Large intestine (tissue), 3 donors: ENCODE results near the gene PUM2. TPM values are rescaled to one million over a fixed set of nuclear protein-coding genes. Genes with fewer than 3 reads are reported as not detected.

ENCODE experiments used
- DNase-seq, 2 donors: peaks; one replicate each; pipeline versions ENCODE4 v3.0.0 to v3.0.0-alpha.2; 2013
- H3K27ac ChIP-seq: one replicate; pipeline ENCODE4 v1.5.1; 2013; ENCODE audit warnings: low read length
- H3K27me3 ChIP-seq: 2 replicates; pipeline ENCODE4 v1.6.1; 2013; ENCODE audit warnings: low read length; ENCODE audit not compliant: control insufficient read depth, insufficient read depth
- H3K36me3 ChIP-seq: 2 replicates; pipeline ENCODE4 v1.6.1; 2013; ENCODE audit warnings: low read length; ENCODE audit not compliant: control insufficient read depth, insufficient read depth
- H3K4me1 ChIP-seq: one replicate; pipeline ENCODE4 v1.6.1; 2013; ENCODE audit warnings: low read length; ENCODE audit not compliant: control insufficient read depth, insufficient read depth
- H3K4me3 ChIP-seq: one replicate; pipeline ENCODE4 v1.5.1; 2013; ENCODE audit warnings: low read length
- H3K9me3 ChIP-seq: one replicate; pipeline ENCODE4 v1.6.1; 2013; ENCODE audit warnings: mild to moderate bottlenecking, low read depth, low read length, moderate library complexity; ENCODE audit not compliant: control insufficient read depth
- WGBS: methylation state at CpG from one replicate; pipeline ENCODE4 v1.1.5; 2013; ENCODE audit warnings: low lambda C conversion rate; ENCODE audit not compliant: insufficient coverage; 5-methylcytosine and 5-hydroxymethylcytosine counted together
- polyA plus RNA-seq: library from polyadenylated mRNA; unstranded; fragments of 120-200 nt; gene quantifications from one replicate; pipeline ENCODE4 v1.2.1, GENCODE V29; 2013

PUM2 gene
- polyA plus RNA-seq, 1 donor, result 86.9 TPM

DNA sequence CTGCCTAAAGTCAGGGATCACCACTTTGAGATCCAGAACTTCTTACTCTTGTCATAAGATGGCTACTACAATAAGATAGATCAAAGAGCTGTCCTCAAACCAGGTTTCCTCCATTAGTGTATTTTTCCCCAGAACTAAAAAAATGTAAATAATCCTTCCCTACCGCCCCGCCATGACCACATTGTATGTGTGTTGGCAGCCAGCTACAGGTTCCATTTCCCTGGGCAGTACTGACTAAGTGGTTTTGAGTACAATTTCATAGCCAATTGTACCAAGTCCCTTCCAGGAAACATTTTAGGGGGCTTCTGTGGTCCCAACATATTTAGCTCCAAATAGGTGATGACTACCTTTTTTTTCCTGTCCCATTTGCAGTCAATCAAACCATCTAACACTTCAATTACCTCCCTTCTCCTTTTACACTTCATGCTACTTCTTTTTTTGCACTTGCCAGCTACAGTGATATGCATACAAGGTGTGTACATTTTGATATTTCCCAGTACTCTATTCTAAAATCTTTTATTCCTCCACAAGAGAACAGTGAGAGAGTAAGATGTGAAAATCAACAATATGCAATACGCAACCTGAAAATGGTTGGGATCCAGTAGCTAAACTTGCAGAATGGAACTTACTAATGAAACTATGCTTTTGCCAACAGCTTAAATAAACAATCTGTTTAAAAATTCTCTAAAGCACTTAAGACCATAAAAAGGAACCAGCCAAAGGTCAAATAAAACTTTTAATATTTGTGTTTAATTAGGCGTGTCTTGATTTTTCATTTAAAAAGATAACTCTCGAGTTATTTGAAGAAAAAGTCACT lies 3.9 kb downstream of the PUM2 start:
- Histone ChIP-seq H3K9me3 (no peaks in the 10 kb centered on the region), H3K4me1 (peaks cover 16% of the 10 kb centered on the region), H3K27ac (peak overlapping the region; percentile 26), H3K27me3 (no peaks in the 10 kb centered on the region), H3K36me3 (peaks cover 5% of the 10 kb centered on the region), H3K4me3 (no peak overlapping the region)
- no peak for DNase-seq
- 4% methylated on average over 3 of the region's 5 CpGs for WGBS

GRCh38 chr2:20343128-20343527 lies 7.5 kb downstream of the PUM2 start:
- DNase-seq, result no peak
- Histone ChIP-seq H3K36me3 (peaks cover 7% of the 10 kb centered on the region), H3K4me1 (peaks cover 31% of the 10 kb centered on the region), H3K27me3 (no peaks in the 10 kb centered on the region), H3K4me3 (no peak overlapping the region), H3K27ac (no peak overlapping the region), H3K9me3 (no peaks in the 10 kb centered on the region)
- 86% methylated on average over 1 of the region's 2 CpGs for WGBS

DNA sequence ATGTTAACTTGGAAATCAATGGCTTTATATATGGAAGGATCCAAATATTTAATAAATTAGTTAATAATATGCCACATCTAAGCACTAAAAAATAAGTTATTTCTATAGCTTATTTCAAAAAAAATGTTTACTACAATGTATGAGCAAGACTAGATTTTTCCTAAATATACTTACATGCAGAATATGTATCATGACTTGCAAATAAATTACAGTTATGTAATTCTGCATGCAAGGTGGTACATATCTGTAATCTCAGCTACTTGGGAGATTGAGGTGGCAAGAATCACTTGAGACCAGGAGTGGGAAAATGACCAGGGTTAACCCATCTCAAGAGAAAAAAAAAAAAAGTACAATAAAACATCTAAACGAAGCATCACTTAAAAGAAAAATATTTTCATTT lies 11.6 kb downstream of the PUM2 start:
- no CpG with 5 or more reads among the region's 1 CpG for WGBS
- no peak for DNase-seq
- H3K27ac ChIP-seq, result no peak overlapping the region
- peaks cover 4% of the 10 kb centered on the region for H3K36me3 ChIP-seq
- no peaks in the 10 kb centered on the region for H3K27me3 ChIP-seq
- H3K4me3 ChIP-seq, result no peak overlapping the region
- peaks cover 21% of the 10 kb centered on the region for H3K4me1 ChIP-seq
- H3K9me3 ChIP-seq, result no peaks in the 10 kb centered on the region

DNA sequence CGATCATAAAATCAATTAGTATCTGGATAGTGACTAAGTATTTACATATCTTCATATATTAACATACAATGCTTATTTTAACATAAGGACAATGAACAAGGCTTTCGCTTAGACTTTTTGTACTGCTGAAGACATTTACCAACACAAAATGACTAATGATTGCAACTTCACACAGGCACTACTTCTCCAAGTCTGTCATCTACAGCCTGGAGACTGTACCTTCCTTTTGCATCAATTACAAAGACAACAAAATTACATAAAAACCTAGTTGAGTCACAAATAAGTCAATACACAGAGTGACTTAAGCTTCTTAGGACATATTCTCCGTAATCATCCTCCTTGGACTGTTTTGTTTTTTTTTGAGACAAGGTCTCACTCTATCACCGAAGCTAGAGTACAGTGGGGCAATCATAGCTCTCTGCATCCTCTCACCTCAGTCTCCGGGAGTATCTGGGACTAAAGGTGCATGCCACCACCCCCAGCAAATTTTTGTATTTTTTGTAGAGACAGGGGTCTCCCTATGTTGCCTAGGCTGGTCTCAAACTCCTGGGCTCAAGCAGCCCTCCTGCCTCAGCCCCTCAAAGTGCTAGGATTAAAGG lies 15.9 kb downstream of the PUM2 start:
- Histone ChIP-seq H3K4me3 (no peak overlapping the region), H3K36me3 (peaks cover 10% of the 10 kb centered on the region), H3K4me1 (peaks cover 4% of the 10 kb centered on the region), H3K9me3 (peaks cover 11% of the 10 kb centered on the region), H3K27me3 (no peaks in the 10 kb centered on the region), H3K27ac (no peak overlapping the region)
- DNase-seq, result no peak
- WGBS, result 75% methylated on average over 4 of the region's 5 CpGs

- H3K9me3 ChIP-seq, result peaks cover 12% of the 10 kb centered on the region
- H3K27ac ChIP-seq, result no peak overlapping the region
- H3K4me3 ChIP-seq, result no peak overlapping the region
- WGBS, result no CpG with 5 or more reads among the region's 4 CpGs
- H3K4me1 ChIP-seq, result no peaks in the 10 kb centered on the region
- H3K36me3 ChIP-seq, result peaks cover 15% of the 10 kb centered on the region
- DNase-seq, result no peak
- no peaks in the 10 kb centered on the region for H3K27me3 ChIP-seq
These were observed 16.9 kb downstream of the PUM2 start for GRCh38 chr2:20333738-20334137.

DNA sequence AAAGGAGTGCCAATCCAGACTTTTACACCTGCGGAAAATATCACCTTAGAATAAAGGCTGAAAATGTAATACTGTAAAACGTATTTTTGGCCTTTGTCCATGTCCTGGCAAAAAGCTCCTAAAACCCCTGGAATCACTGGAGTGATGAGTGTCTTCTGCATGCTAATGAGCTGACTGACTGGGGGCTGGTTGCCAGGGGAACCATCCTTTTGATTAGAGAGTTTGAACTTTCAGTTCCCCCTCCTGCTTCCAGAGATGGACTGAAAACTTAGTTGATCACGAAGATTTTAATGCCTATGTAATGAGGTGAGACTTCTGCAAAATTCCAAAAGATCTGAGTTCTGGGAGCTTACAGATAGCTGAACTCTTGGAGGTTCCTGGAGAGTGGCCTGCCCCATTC lies 20.5 kb downstream of the PUM2 start:
- WGBS, result 80% methylated on average over 1 of the region's 3 CpGs
- no peak overlapping the region for H3K4me3 ChIP-seq
- peaks cover 9% of the 10 kb centered on the region for H3K4me1 ChIP-seq
- peaks cover 17% of the 10 kb centered on the region for H3K36me3 ChIP-seq
- H3K9me3 ChIP-seq, result peaks cover 12% of the 10 kb centered on the region
- no peak for DNase-seq
- no peak overlapping the region for H3K27ac ChIP-seq
- H3K27me3 ChIP-seq, result no peaks in the 10 kb centered on the region

- Histone ChIP-seq H3K4me1 (peaks cover 9% of the 10 kb centered on the region), H3K4me3 (no peak overlapping the region), H3K9me3 (peaks cover 12% of the 10 kb centered on the region), H3K27ac (peak overlapping the region; percentile 2), H3K27me3 (no peaks in the 10 kb centered on the region), H3K36me3 (peaks cover 21% of the 10 kb centered on the region)
- peak in 1 of 2 donors; percentile 41 for DNase-seq
- no CpG with 5 or more reads among the region's 1 CpG for WGBS
These were observed 23.3 kb downstream of the PUM2 start for GRCh38 chr2:20327370-20327769.

DNA sequence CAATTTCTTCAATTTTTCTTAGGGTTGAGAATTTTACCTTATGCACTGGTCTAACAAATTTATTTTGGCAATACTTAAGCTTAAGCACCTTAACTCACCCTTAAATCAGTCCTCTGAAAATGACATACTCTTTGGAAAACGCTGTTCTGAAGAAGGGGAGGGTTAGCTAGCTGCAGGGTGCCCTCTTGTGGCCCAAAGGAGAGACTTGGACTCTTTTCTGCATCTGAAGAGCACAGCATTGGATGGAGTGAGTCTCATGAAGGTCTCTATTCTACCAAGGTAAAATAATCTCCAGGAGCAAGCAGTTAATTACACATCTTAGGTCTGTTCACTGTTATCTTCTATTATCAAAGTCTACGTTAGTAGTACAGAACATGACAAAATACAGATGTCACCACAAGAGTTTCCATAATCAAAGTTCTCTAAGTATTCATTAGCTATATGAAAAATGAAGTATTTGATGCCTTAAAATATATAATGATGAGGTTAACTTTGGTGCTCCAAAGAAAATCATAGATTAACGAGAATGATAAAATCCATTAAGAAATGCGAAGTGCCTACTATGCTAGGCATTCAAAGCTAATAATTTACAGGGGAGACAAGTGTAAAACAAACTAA lies 24.4 kb downstream of the PUM2 start:
- H3K27me3 ChIP-seq, result no peaks in the 10 kb centered on the region
- WGBS, result 41% methylated on average over 2 of the region's 4 CpGs
- H3K4me3 ChIP-seq, result no peak overlapping the region
- no peak overlapping the region for H3K27ac ChIP-seq
- H3K9me3 ChIP-seq, result peaks cover 10% of the 10 kb centered on the region
- H3K36me3 ChIP-seq, result peaks cover 24% of the 10 kb centered on the region
- H3K4me1 ChIP-seq, result peaks cover 9% of the 10 kb centered on the region
- DNase-seq, result peak in 1 of 2 donors; percentile 36

DNA sequence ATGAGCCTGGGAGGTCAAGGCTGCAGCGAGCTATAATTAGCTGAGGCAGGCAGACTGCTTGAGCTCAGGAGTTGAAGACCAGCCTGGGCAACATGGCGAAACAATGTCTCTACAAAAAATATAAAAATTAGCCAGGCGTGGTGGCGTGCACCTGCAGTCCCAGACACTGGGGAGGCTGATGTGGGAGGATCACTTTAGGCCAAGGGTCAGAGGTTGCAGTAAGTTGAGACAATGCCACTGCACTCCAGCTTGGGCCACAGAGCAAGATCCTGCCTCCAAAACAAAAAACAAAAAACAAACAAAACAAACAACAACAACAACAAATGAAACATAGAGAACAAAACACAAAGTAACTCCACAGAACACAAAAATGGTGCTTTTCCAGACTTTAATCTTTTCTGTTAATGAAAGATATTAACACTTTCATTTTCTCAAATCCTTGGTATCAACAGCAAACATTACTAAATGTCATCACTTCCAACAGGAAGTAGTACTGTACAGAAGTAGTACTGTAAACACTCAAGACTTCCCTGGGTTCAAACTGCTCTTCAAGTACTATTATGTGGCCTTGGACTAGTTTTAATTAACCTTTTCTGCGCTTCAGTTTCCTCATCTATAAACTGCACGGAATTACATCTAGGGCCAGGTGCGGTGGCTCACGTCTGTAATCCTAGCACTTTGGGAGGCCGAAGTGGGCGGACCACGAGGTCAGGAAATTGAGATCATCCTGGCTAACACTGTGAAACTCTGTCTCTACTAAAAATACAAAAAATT lies 27.9 kb downstream of the PUM2 start:
- 97% methylated on average over 5 of the region's 11 CpGs for WGBS
- DNase-seq, result no peak
- Histone ChIP-seq H3K9me3 (no peaks in the 10 kb centered on the region), H3K4me1 (peaks cover 5% of the 10 kb centered on the region), H3K27me3 (no peaks in the 10 kb centered on the region), H3K36me3 (peaks cover 27% of the 10 kb centered on the region), H3K27ac (no peak overlapping the region), H3K4me3 (no peak overlapping the region)

DNA sequence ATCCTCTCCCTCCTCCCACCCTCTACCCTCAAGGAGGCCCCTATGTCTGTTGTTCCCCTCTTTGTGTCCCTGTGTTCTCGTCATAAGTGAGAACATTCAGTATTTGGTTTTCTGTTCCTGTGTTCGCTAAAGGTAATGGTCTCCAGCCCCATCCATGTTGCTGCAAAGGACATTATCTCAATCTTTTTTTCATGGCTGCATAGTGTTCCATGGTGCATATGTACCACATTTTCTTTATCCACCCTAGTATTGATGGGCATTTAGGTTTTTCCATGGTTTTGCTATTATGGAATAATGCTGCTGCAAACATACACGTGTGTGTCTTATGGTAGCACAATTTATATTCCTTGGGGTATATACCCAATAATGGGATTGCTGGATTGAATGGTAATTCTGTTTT lies 33.0 kb downstream of the PUM2 start:
- H3K36me3 ChIP-seq, result peaks cover 53% of the 10 kb centered on the region

More for the DNA sequence above, 33.0 kb downstream of the PUM2 start:
- WGBS, result no CpG with 5 or more reads among the region's 3 CpGs
- Histone ChIP-seq H3K9me3 (no peaks in the 10 kb centered on the region), H3K27me3 (no peaks in the 10 kb centered on the region), H3K4me1 (no peaks in the 10 kb centered on the region), H3K4me3 (no peak overlapping the region), H3K27ac (no peak overlapping the region)
- no peak for DNase-seq
